HFF-Myc (cell line): Measurements from ENCODE around the gene PTPN7.

Source experiments
- DNase-seq: peaks from one replicate; pipeline ENCODE4 v3.0.0-alpha.2; 2011; ENCODE audit warnings: low read depth; ENCODE audit errors: extremely low read depth
- H3K4me3 ChIP-seq: replicated peaks from 2 replicates; pipeline ENCODE4 v1.5.1; 2011; ENCODE audit warnings: low read depth, mild to moderate bottlenecking, control low read depth, low read length
- CTCF ChIP-seq: IDR thresholded peaks from 2 replicates; pipeline ENCODE4 v1.5.1; 2012; ENCODE audit warnings: mild to moderate bottlenecking, low read depth, low read length, control low read depth; ENCODE audit errors: missing control alignments

The PTPN7 gene

DNA sequence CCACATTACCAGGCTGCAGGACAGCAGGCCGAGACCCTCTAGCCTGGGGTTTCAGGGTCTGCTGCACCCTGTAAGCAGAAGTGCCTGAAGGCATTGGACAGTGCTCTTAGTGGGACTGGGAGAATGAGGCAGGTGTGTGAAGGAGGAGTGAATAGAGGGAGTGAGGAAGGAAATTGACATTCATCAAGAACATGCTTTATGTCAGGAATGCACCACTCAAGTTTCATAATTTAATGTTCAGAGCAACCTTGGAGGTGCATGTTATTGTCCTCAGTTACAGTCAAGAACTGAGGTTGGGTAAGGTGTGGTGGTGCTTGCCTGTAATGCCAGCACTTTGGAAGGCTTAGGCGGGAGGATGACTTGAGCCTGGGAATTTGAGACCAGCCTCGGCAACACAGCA lies 49.4 kb downstream of the PTPN7 start:
- no peak for DNase-seq
- no peak for TF ChIP-seq CTCF
- no peak overlapping the region for H3K4me3 ChIP-seq

DNA sequence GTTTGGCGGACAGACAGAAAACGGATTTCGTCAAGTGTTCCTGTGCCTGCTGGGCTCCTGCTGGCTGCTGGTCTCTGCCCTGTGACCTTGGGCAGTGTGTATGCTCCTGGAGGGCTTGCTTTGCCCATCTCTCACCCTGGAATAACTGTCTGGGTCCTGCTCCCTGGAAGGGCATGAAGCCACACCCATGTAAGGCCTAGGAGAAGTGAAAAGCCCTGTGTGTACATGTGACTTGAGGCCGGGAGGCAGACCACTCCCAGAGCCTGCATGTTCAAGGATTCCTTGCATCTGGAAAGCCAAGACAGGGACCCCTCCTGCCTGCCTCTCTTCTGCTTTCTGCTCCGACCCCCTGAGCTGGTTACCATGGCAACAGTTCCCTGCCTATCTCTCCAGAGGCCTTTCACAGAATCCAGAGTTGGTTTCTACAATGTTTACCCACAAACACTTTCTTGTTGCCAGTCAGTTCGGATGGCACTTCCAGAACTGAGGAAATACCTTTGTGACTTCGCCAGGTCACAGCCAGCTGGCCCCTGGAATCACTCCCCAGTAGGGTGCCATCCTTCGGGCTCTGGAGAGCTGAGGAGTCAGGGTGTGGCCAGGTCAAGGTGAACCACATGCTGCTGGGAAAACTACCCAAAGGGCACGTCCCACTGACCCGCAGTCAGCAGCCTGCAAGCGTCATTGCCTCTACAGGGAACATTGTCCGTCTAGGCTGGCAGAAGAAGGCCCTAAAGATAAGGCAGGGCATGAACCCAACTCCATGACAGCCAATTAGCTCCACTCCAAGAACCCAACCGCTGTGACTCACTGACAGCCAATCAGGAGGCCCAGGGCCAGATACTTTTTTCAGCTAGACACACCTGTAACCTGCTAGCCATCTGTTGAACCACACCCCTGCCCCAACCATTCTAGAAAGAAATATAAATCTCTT lies 52.3 kb downstream of the PTPN7 start:
- TF ChIP-seq CTCF, result no peak
- DNase-seq, result no peak
- H3K4me3 ChIP-seq, result no peak overlapping the region

- DNase-seq, result no peak
- TF ChIP-seq CTCF, result no peak
- H3K4me3 ChIP-seq, result no peak overlapping the region
Measured at GRCh38 chr1:202107321-202107761, 53.1 kb downstream of the PTPN7 start.

GRCh38 chr1:202106340-202107254 lies 53.8 kb downstream of the PTPN7 start:
- no peak for DNase-seq
- no peak for TF ChIP-seq CTCF
- no peak overlapping the region for H3K4me3 ChIP-seq

GRCh38 chr1:202105571-202106339 lies 54.6 kb downstream of the PTPN7 start:
- H3K4me3 ChIP-seq, result no peak overlapping the region
- TF ChIP-seq CTCF, result no peak
- DNase-seq, result no peak

- no peak for DNase-seq
- no peak overlapping the region for H3K4me3 ChIP-seq
- no peak for TF ChIP-seq CTCF
Measured at GRCh38 chr1:202104073-202104472, 56.3 kb downstream of the PTPN7 start.
